NK-92 (cell line): ENCODE results near the gene IRF2BP1.
"Not testable (repeated sequence)": the region's sequence is repeated elsewhere in the genome, so short reads cannot be mapped to it uniquely, and the experiment has no call there.

ENCODE experiments used
- DNase-seq: peaks from one replicate; lab custom pipeline; 2025; ENCODE audit not compliant: unreplicated experiment; lab: John Stamatoyannopoulos, UW

The IRF2BP1 gene

DNA sequence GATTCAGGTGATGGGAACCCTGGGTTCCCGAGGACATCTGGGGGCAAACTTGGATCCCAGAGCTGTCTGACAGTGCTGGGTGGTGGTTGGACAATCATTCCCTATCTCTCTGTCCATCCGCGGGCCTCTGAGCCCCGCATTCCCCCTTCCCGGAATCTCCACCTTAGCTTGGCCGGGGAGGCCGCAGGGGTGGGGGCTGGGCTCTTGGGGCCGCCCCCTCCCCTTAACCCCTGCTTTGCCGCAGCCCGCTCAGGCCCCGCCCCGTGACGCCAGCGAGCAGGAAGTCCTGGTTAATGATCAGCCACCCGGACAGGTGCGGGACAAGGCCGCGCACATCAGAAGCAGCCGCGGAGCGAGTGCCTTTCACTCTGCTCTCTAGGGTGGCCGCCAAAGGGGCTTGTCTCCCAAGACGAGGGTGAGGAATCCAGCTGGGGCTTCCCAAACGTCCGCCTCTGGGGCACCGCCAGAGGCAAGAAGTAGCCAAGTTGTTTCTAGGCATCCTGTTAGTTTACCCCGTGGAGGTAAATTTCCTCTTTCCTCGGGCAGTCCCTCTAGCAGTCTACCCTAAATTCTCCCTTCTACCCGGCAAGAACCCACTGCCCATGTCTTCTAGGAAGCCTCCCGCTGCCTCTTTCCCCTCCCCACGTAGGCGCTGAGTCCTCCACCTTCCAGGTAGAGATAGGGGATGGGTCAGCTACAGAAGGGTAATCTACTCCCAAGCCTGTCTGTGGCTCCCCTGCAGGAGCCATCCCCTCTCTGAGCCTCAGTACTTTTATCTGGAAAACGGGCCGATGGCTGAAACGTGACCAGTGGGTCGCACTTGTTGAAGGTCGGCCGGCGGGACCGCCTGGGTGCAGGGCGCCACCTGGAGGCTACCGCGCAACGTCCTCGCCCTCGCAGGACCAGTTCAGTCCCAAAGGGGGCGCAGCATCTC, 3.0 kb downstream of the IRF2BP1 start:
- DNase-seq = no peak

DNA sequence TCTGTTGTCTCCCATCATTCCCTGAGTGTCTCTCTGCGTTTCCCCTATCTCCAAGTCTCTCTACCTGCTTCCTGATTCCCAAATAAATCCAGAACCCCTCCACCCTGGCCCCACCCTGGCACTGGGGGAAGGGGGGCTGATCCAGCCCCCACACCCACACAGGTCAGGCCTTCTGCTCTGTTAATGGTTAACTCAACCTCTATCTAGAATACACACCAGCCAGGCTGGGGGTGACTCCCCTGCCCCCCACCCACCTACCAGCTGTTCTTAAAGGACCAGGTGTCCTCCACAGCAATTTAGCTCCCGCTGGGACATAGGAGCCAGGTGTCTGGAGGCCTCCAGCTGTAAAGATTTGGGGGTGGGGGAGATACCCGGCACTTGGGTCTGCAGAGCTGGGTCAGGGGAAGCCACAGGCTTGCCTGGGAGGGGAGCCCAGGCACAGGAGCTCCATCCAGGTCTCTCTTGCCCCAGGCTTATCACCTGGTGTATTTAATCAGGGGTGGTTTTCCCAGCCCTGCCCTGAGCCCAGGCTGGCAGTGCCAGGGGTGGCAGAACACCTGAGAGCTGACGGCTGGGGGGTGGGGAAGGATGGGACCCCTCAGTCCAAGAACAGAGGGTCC, 3.9 kb downstream of the IRF2BP1 start:
- no peak for DNase-seq

GRCh38 chr19:45881082-45881908, 4.6 kb downstream of the IRF2BP1 start:
- DNase-seq = no peak

DNA sequence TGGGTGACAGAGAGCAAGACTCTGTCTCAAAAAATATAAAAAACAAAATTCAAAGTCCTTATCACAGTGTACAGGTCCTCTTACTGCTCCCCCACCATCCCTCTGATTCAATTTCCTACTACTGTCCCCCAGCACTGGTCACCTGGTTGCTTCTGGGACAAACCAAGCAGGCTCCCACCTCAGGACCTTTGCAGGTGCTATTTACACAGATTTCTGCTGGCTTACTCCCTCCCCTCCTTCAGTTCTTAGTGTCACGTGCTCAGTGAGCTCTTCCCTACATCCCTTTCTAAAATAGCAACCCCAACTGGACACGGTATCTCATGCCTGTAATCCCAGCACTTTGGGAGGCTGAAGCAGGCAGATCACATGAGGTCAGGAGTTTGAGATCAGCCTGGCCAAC, 6.0 kb downstream of the IRF2BP1 start:
- DNase-seq = no peak

- DNase-seq = no peak
These were observed 6.9 kb downstream of the IRF2BP1 start for GRCh38 chr19:45879055-45879454.

GRCh38 chr19:45878043-45878794, 7.7 kb downstream of the IRF2BP1 start:
- no peak for DNase-seq

- DNase-seq = no peak
These were observed 9.3 kb downstream of the IRF2BP1 start for GRCh38 chr19:45876411-45877197.

GRCh38 chr19:45876161-45876410, 9.9 kb downstream of the IRF2BP1 start:
- no peak for DNase-seq

GRCh38 chr19:45874620-45874966, 11.3 kb downstream of the IRF2BP1 start:
- no peak for DNase-seq

DNA sequence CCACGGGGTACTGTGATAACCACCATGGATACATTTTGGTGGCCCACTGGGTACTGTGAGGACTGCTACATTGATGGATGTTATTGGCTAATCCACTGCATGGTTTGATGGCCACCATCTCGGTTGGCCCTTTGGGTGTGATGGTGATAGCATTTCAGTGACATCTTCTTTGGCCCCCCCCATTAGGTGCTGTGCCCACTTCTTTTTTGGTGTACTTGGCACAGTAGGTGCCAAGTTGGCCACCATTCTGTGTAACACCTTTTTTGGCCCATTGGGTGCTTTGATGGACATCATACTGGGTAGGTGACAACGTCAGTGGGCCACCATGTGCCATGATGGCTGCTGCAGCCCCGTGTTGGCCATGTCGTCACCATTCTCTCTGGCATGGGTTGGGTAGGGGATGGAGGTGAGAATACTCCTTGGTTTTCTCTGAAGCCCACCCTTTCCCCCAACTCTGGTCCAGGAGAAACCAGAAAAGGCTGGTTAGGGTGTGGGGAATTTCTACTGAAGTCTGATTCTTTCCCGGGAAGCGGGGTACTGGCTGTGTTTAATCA, 12.6 kb downstream of the IRF2BP1 start:
- no peak for DNase-seq

DNA sequence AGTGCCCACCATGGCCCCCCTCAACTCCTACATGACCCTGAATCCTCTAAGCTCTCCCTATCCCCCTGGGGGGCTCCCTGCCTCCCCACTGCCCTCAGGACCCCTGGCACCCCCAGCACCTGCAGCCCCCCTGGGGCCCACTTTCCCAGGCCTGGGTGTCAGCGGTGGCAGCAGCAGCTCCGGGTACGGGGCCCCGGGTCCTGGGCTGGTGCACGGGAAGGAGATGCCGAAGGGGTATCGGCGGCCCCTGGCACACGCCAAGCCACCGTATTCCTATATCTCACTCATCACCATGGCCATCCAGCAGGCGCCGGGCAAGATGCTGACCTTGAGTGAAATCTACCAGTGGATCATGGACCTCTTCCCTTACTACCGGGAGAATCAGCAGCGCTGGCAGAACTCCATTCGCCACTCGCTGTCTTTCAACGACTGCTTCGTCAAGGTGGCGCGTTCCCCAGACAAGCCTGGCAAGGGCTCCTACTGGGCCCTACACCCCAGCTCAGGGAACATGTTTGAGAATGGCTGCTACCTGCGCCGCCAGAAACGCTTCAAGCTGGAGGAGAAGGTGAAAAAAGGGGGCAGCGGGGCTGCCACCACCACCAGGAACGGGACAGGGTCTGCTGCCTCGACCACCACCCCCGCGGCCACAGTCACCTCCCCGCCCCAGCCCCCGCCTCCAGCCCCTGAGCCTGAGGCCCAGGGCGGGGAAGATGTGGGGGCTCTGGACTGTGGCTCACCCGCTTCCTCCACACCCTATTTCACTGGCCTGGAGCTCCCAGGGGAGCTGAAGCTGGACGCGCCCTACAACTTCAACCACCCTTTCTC, 13.6 kb downstream of the IRF2BP1 start:
- no peak for DNase-seq

DNA sequence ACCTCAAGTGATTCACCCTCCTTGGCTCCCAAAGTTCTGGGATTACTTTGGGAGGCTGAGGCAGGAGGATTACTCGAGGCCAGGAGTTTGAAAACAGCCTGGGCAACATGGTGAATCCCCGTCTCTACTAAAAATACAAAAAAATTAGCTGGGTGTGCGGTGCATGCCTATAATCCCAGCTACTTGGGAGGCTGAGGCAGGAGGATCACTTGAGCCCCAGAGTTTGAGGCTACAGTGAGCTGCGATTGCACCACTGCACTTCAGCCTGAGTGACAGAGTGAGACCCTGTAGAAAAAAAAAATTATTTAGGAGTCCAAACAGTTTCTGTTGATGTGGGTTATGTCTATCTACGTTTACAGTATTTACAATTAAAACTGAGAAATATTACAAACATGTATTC, 15.1 kb downstream of the IRF2BP1 start:
- DNase-seq = no peak

DNA sequence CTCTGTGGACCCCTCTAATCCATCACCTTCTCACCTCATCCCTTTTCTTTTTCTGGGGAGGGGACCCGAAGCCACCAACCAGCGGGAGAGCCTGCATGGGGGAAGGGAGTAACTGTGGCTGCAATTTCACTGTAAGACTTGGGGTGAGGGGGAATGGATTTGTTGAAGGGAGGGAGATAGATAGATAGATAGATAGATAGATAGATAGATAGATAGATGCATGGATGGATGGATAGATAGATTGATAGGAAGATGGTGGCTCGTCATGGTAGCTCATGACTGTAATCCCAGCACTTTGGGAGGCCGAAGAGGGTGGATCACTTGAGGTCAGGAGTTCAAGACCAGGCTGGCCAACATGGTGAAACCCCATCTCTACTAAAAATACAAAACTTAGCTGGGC, 18.7 kb downstream of the IRF2BP1 start:
- DNase-seq = not testable (repeated sequence)

- no peak for DNase-seq
These were observed 19.4 kb downstream of the IRF2BP1 start for GRCh38 chr19:45866400-45867176.

DNA sequence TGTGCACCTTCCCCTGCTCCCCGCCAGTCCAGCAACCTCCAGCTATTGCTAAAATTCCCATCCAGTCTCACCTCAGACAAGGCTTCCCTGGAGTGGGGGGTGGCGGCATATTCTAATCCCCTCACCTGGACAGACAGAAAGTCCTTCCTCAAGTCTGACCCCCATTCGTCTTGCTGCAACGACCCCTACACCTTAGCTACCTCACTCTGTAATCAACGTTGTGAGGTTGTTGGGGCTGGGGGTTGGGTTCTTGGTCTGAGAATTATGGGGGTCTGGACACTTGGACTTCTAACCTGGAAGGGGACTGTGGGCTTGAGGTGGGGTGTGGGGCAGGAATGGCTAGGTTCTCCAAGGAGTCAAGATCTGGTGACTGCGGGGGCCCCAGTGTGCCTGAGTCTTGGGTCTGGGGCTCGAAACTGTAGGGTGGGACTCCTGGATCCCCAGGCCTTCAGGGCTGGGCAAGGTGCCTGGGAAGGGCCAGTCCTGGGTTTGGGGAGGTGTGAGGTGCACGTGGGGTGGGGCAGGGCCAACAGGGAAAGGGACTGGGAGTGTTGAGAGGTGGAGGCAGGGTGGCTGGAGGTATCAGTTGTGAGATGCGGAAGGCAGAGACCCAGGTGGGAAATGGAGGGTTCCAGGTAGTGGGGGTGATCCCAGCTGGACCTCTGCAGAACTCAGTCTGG, 20.5 kb downstream of the IRF2BP1 start:
- DNase-seq = no peak

DNA sequence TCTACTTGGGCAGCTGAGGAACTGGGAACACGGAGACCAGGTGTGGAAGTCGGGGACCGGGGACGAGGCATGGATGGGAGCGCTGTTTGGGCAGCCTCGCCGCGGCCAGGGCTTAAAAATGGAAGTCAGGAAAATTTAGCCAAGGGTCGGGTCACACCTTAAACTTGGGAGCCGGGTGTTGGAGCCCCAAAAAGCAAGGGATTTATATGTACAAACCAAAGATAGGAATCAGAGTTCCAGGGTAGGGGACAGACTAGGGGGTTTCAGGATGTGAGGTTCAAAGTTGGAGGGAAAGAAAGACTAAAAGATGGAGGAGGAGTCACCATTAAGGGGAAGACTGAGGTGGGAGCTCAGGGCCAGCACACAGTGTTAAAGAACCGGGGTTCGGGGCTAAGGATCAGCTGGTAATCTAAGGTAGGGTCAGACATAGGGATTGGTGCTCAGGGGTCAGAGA, 21.3 kb downstream of the IRF2BP1 start:
- DNase-seq = no peak

DNA sequence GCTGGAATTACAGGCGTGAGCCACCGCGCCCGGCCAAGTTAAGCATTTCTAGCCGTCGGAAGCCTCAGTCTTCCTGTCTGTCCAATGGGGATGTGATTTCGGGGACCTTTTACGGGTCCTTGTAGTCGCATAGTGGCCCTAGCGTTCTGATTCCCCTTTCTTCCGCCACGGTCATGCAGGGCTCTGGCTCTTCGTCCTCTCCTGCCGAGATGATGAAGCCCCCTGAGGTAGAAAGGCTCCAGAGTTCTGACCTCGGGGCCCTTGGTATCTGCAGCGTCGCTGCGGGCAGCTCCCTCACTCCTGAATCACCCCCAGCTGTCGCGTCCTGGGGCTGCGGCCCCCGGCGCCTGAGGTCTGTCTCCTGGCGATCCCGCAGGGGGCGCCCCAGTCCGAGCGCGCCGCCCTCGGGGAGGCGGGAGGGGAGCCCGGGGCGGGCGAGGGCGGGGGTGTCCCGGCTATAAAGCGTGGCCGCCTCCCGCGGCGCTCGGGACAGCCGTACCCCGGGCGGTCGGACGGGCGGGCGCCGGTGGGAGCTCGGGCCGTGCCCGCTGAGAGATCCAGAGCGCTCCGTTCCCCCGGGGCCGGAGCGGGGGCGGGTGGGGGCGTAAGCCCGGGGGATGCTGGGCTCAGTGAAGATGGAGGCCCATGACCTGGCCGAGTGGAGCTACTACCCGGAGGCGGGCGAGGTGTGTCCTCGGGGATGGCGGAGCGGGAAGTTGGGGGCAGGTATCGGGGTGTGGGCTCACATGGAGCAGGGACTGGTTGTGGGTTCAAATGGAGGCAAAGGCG, 21.9 kb downstream of the IRF2BP1 start, which contains the start of gene FOXA3:
Gene FOXA3 (plus strand): TSS at position 487 of the 789 bp plus-strand sequence. CDS start 131 bp downstream, at position 618.
- no peak for DNase-seq
